ENCODE measurements around the gene AHR. TPM values are rescaled to one million over a fixed set of nuclear protein-coding genes. Genes with fewer than 3 reads are reported as not detected.

AHR gene
- total RNA-seq, 1 donor, result 326 TPM

- TF ChIP-seq CTCF (IDR thresholded peaks at IDR 0.05; ENCODE audit: insufficient read depth, low read length), result no peak
- DNase-seq (ENCODE audit: low read depth), result peak; percentile 39
- no peak overlapping the region for H3K4me3 ChIP-seq (ENCODE audit: low read depth, low read length)
Observed at GRCh38 chr7:17274551-17275245, 23.8 kb upstream of the AHR start.

GRCh38 chr7:17275749-17276671 lies 22.4 kb upstream of the AHR start:
- no peak overlapping the region for H3K4me3 ChIP-seq (ENCODE audit: low read depth, low read length)
- TF ChIP-seq CTCF (IDR thresholded peaks at IDR 0.05; ENCODE audit: insufficient read depth, low read length), result no peak
- peak; percentile 98 for DNase-seq (ENCODE audit: low read depth)

GRCh38 chr7:17279061-17279460 lies 19.4 kb upstream of the AHR start:
- no peak for TF ChIP-seq CTCF (IDR thresholded peaks at IDR 0.05; ENCODE audit: insufficient read depth, low read length)
- H3K4me3 ChIP-seq (ENCODE audit: low read depth, low read length), result no peak overlapping the region
- no peak for DNase-seq (ENCODE audit: low read depth)

GRCh38 chr7:17289074-17289645 lies 9.3 kb upstream of the AHR start:
- H3K4me3 ChIP-seq (ENCODE audit: low read depth, low read length), result no peak overlapping the region
- no peak for TF ChIP-seq CTCF (IDR thresholded peaks at IDR 0.05; ENCODE audit: insufficient read depth, low read length)
- peak; percentile 77 for DNase-seq (ENCODE audit: low read depth)

GRCh38 chr7:17292843-17293242 lies 5.6 kb upstream of the AHR start:
- TF ChIP-seq CTCF (IDR thresholded peaks at IDR 0.05; ENCODE audit: insufficient read depth, low read length), result no peak
- DNase-seq (ENCODE audit: low read depth), result no peak
- H3K4me3 ChIP-seq (ENCODE audit: low read depth, low read length), result no peak overlapping the region

- no peak for DNase-seq (ENCODE audit: low read depth)
- no peak for TF ChIP-seq CTCF (IDR thresholded peaks at IDR 0.05; ENCODE audit: insufficient read depth, low read length)
- no peak overlapping the region for H3K4me3 ChIP-seq (ENCODE audit: low read depth, low read length)
Observed at GRCh38 chr7:17293481-17293880, 5.0 kb upstream of the AHR start.

Measured in fibroblast of the aortic adventitia (primary cell).